ENCODE data around the gene HSD11B2.

Gene HSD11B2

GRCh38 chr16:67396159-67397035 lies 34.5 kb upstream of the HSD11B2 start:
- no peak for DNase-seq

GRCh38 chr16:67397036-67397801 lies 33.7 kb upstream of the HSD11B2 start:
- no peak for DNase-seq

GRCh38 chr16:67397812-67398545 lies 32.9 kb upstream of the HSD11B2 start:
- DNase-seq = no peak

- no peak for DNase-seq
These were observed 32.2 kb upstream of the HSD11B2 start for GRCh38 chr16:67398546-67399217.

- peak; percentile 62 to 71 for DNase-seq
These were observed 31.6 kb upstream of the HSD11B2 start for GRCh38 chr16:67399218-67399733.

- DNase-seq = no peak
These were observed 30.9 kb upstream of the HSD11B2 start for GRCh38 chr16:67399749-67400704.

GRCh38 chr16:67400901-67401300 lies 30.0 kb upstream of the HSD11B2 start:
- DNase-seq = no peak

GRCh38 chr16:67403976-67404555 lies 26.9 kb upstream of the HSD11B2 start:
- DNase-seq = no peak

GRCh38 chr16:67404740-67405226 lies 26.1 kb upstream of the HSD11B2 start:
- no peak for DNase-seq

GRCh38 chr16:67405336-67405735 lies 25.6 kb upstream of the HSD11B2 start:
- DNase-seq = no peak

- DNase-seq = no peak
These were observed 24.6 kb upstream of the HSD11B2 start for GRCh38 chr16:67406111-67406971.

GRCh38 chr16:67407176-67407787 lies 23.6 kb upstream of the HSD11B2 start:
- DNase-seq = no peak

GRCh38 chr16:67407788-67408452 lies 23.0 kb upstream of the HSD11B2 start:
- no peak for DNase-seq

GRCh38 chr16:67409631-67410030 lies 21.3 kb upstream of the HSD11B2 start:
- no peak for DNase-seq

- no peak for DNase-seq
These were observed 19.6 kb upstream of the HSD11B2 start for GRCh38 chr16:67411339-67411738.

GRCh38 chr16:67412294-67412693 lies 18.6 kb upstream of the HSD11B2 start:
- no peak for DNase-seq

GRCh38 chr16:67413978-67414911 lies 16.7 kb upstream of the HSD11B2 start:
- no peak for DNase-seq

Measured in stimulated activated CD4-positive, alpha-beta T cell treated with anti-CD3 and anti-CD28 coated beads, Interleukin-2, amount 100 ng/mL, for 24 hours (primary cell).